Aorta (tissue), 5 donors: ENCODE data around the gene LRPAP1. TPM values are rescaled to one million over a fixed set of nuclear protein-coding genes. Genes with fewer than 3 reads are reported as not detected.
"Not testable (repeated sequence)": the region's sequence is repeated elsewhere in the genome, so short reads cannot be mapped to it uniquely, and the experiment has no call there.

ENCODE experiments used
- ATAC-seq: fragments of 200-7000 bp; cut with Tn5 transposase; one replicate; pipeline ENCODE4 v1.9.1; 2022; ENCODE audit warnings: moderate library complexity; ENCODE audit not compliant: low FRiP score
- DNase-seq, 2 donors: peaks; one replicate each; pipeline ENCODE4 v3.0.0-alpha.2; 2020
- H3K27ac ChIP-seq, 2 donors: one replicate each; pipeline ENCODE4 v1.5.1; 2013; ENCODE audit warnings: low read length in 2 of 2, mild to moderate bottlenecking in 2 of 2, moderate library complexity in 2 of 2, control low read depth in 1 of 2, inconsistent platforms in 1 of 2, low read depth in 1 of 2
- H3K27me3 ChIP-seq, 2 donors: one replicate each; pipeline ENCODE4 v1.6.1; 2013; ENCODE audit warnings: control low read depth in 1 of 2, low read length in 1 of 2, mild to moderate bottlenecking in 1 of 2, moderate library complexity in 1 of 2; ENCODE audit not compliant: insufficient read depth in 2 of 2, control insufficient read depth in 1 of 2
- H3K36me3 ChIP-seq, 2 donors: one replicate each; pipeline ENCODE4 v1.6.1; 2013; ENCODE audit warnings: control low read depth in 1 of 2, low read length in 1 of 2, mild to moderate bottlenecking in 1 of 2; ENCODE audit not compliant: insufficient read depth in 2 of 2, control insufficient read depth in 1 of 2
- H3K4me1 ChIP-seq, 2 donors: one replicate each; pipeline ENCODE4 v1.6.1; 2013; ENCODE audit warnings: low read length in 2 of 2, control low read depth in 1 of 2, mild to moderate bottlenecking in 1 of 2, moderate library complexity in 1 of 2; ENCODE audit not compliant: insufficient read depth in 2 of 2, control insufficient read depth in 1 of 2
- H3K4me3 ChIP-seq, 2 donors: one replicate each; pipeline ENCODE4 v1.5.1; 2013; ENCODE audit warnings: low read length in 2 of 2, control low read depth in 1 of 2, mild to moderate bottlenecking in 1 of 2
- H3K9me3 ChIP-seq: one replicate; pipeline ENCODE4 v1.6.1; 2013; ENCODE audit warnings: mild to moderate bottlenecking, low read length; ENCODE audit not compliant: control insufficient read depth
- WGBS, 2 donors: extraction: QIAGEN DNeasy Blood & Tissue Kit; methylation state at CpG; one replicate each; pipeline ENCODE4 v1.1.7; 2013; 5-methylcytosine and 5-hydroxymethylcytosine counted together
- intact Hi-C, 2 donors: fragments of 100-400 bp; cut with DNase I; formaldehyde crosslinking; loops; one replicate each; pipeline versions ENCODE4 v1.14.2 to v1.15.0; 2022
- polyA plus RNA-seq, 2 donors: library from polyadenylated mRNA; stranded (reverse); fragments of 200-250 nt; gene quantifications; one replicate each; pipeline ENCODE4 v1.2.3, GENCODE V29; 2013
- total RNA-seq, 2 donors: library from RNA; stranded (reverse); fragmentation: NEBNext Ultra II Directional; extraction: Animal tissue kit (Norgen Biotek cat#: 25700); gene quantifications; one replicate each; pipeline ENCODE4 v1.2.1, GENCODE V29; 2021
- donor health status: healthy with polysubstance abuse.
- donor health status: Bipolar disorder and iron deficiency.
- donor health status: DM: no; HTN: no; CAD: no.
- donor health status: DM: no; HTN: no; CAD: no.
- donor health status: DM: yes; HTN: yes; CAD: no.

LRPAP1 gene
- total and polyA plus RNA-seq, 4 donors = 95.4 to 196 (median 132) TPM

- intact Hi-C loops = loop anchor here in 1 of 2 donors (10.0 kb wide), 1 partner anchor 299 kb away; no protein-coding TSS in a partner anchor
- H3K9me3 ChIP-seq, H3K27ac ChIP-seq, H3K4me3 ChIP-seq, H3K4me1 ChIP-seq, H3K36me3 ChIP-seq, ATAC-seq, H3K27me3 ChIP-seq, DNase-seq: not testable (repeated sequence)
- WGBS, 2 donors = 86 to 87% methylated on average over 17 to 19 of the region's 19 CpGs
These were observed 43.5 kb upstream of the LRPAP1 start for GRCh38 chr4:3575426-3576369.

- not testable (repeated sequence) for H3K27ac ChIP-seq, H3K4me3 ChIP-seq, H3K9me3 ChIP-seq, H3K4me1 ChIP-seq, ATAC-seq, H3K36me3 ChIP-seq, DNase-seq, H3K27me3 ChIP-seq
- WGBS, 2 donors = 63 to 67% methylated on average over 9 of the region's 9 CpGs
- intact Hi-C loops = loop anchor here in 1 of 2 donors (10.0 kb wide), 1 partner anchor 300 kb away; no protein-coding TSS in a partner anchor
These were observed 42.6 kb upstream of the LRPAP1 start for GRCh38 chr4:3574865-3575264.

- ATAC-seq = not testable (repeated sequence)
- intact Hi-C loops = loop anchor here in 1 of 2 donors (10.0 kb wide), 1 partner anchor 300 kb away; no protein-coding TSS in a partner anchor
These were observed 42.1 kb upstream of the LRPAP1 start for GRCh38 chr4:3574346-3574745.

GRCh38 chr4:3573131-3573530 lies 40.9 kb upstream of the LRPAP1 start:
- ATAC-seq (no peak), DNase-seq (no peak)
- no peak overlapping the region for H3K27ac ChIP-seq
- no peaks in the 10 kb centered on the region for H3K9me3 ChIP-seq
- H3K4me3 ChIP-seq = no peak overlapping the region
- H3K27me3 ChIP-seq = no peaks in the 10 kb centered on the region
- intact Hi-C loops = loop anchor here in 1 of 2 donors (10.0 kb wide), 1 partner anchor 302 kb away; no protein-coding TSS in a partner anchor
- no peaks in the 10 kb centered on the region for H3K36me3 ChIP-seq
- 81 to 93% methylated on average over 12 of the region's 12 CpGs for WGBS, 2 donors
- no peaks in the 10 kb centered on the region for H3K4me1 ChIP-seq

More at GRCh38 chr4:3574346-3574745, 42.1 kb upstream of the LRPAP1 start:
- H3K9me3 ChIP-seq, DNase-seq, H3K4me3 ChIP-seq, H3K27ac ChIP-seq, H3K4me1 ChIP-seq, H3K27me3 ChIP-seq, H3K36me3 ChIP-seq: not testable (repeated sequence)
- WGBS, 2 donors = 90 to 94% methylated on average over 20 of the region's 20 CpGs

- 70 to 74% methylated on average over 13 of the region's 13 CpGs for WGBS, 2 donors
- no peaks in the 10 kb centered on the region for H3K4me1 ChIP-seq
- H3K27me3 ChIP-seq = no peaks in the 10 kb centered on the region
- intact Hi-C loops = loop anchor here in 1 of 2 donors (10.0 kb wide), 1 partner anchor 302 kb away; no protein-coding TSS in a partner anchor
- H3K27ac ChIP-seq = no peak overlapping the region
- no peaks in the 10 kb centered on the region for H3K36me3 ChIP-seq
- no peak for DNase-seq
- no peak overlapping the region for H3K4me3 ChIP-seq
- ATAC-seq = no peak
- H3K9me3 ChIP-seq = no peaks in the 10 kb centered on the region
These were observed 40.1 kb upstream of the LRPAP1 start for GRCh38 chr4:3572363-3572762.

- Histone ChIP-seq H3K9me3 (no peaks in the 10 kb centered on the region), H3K4me3 (no peak overlapping the region), H3K36me3 (no peaks in the 10 kb centered on the region), H3K27me3 (no peaks in the 10 kb centered on the region), H3K4me1 (no peaks in the 10 kb centered on the region), H3K27ac (no peak overlapping the region)
- 86 to 91% methylated on average over 11 of the region's 11 CpGs for WGBS, 2 donors
- intact Hi-C loops = loop anchor here in 1 of 2 donors (10.0 kb wide), 1 partner anchor 303 kb away; no protein-coding TSS in a partner anchor
- DNase-seq (no peak), ATAC-seq (no peak)
These were observed 39.7 kb upstream of the LRPAP1 start for GRCh38 chr4:3571921-3572320.

- 67 to 72% methylated on average over 14 to 15 of the region's 15 CpGs for WGBS, 2 donors
- H3K4me3 ChIP-seq, H3K36me3 ChIP-seq, H3K27ac ChIP-seq, H3K4me1 ChIP-seq, H3K27me3 ChIP-seq, H3K9me3 ChIP-seq, ATAC-seq, DNase-seq: not testable (repeated sequence)
- intact Hi-C loops = loop anchor here in 1 of 2 donors (10.0 kb wide), 1 partner anchor 304 kb away; no protein-coding TSS in a partner anchor
These were observed 38.7 kb upstream of the LRPAP1 start for GRCh38 chr4:3570923-3571322.

- DNase-seq, H3K27me3 ChIP-seq, ATAC-seq, H3K27ac ChIP-seq, H3K36me3 ChIP-seq, H3K4me1 ChIP-seq, H3K9me3 ChIP-seq, H3K4me3 ChIP-seq: not testable (repeated sequence)
- intact Hi-C loops = loop anchor here (10.0 kb wide), 2 partner anchors 215 to 305 kb away; no protein-coding TSS in a partner anchor
- WGBS, 2 donors = 85 to 86% methylated on average over 13 to 15 of the region's 15 CpGs
These were observed 37.4 kb upstream of the LRPAP1 start for GRCh38 chr4:3569611-3570010.
